Endothelial cell of umbilical vein (primary cell): Measurements from ENCODE around the gene PHLPP1. TPM values are rescaled to one million over a fixed set of nuclear protein-coding genes. Genes with fewer than 3 reads are reported as not detected.

Source experiments
- BruUV-seq: library from RNA; stranded (reverse); fragments of 400-500 nt; replicated peaks from 2 replicates; lab custom pipeline; 2021; lab: Mats Ljungman, UMichigan
- CTCF ChIA-PET: fragments of 300-600, 350-600 bp; sonication (Branson Sonifier 250); formaldehyde crosslinking; loops from one replicate; lab custom pipeline; 2021; ENCODE audit warnings: antibody characterized with exemption, inconsistent platforms; lab: Charles Lee
- POLR2A ChIA-PET: fragments of 300-600, 350-600 bp; sonication (Branson Sonifier 250); formaldehyde crosslinking; loops from one replicate; lab custom pipeline; 2021; ENCODE audit warnings: antibody characterized with exemption, inconsistent platforms; lab: Charles Lee
- DNase-seq: peaks from one replicate; pipeline ENCODE4 v3.0.0-alpha.2; 2011; ENCODE audit warnings: low read depth, low spot score
- FAIRE-seq: peaks from 2 replicates; lab custom pipeline; 2011; peaks lifted over from hg19 to GRCh38; lab: Jason Lieb, UNC
- H2AFZ ChIP-seq: 2 replicates; pipeline ENCODE4 v1.6.0; 2012; ENCODE audit warnings: low read depth, low read length, control low read depth, inconsistent platforms
- H3K27ac ChIP-seq: 2 replicates; pipeline ENCODE4 v1.5.1; 2011; ENCODE audit warnings: low read depth, mild to moderate bottlenecking, control low read depth, low read length, moderate library complexity; ENCODE audit not compliant: insufficient read depth
- H3K27me3 ChIP-seq, 2 experiments: 2 replicates each; pipeline versions ENCODE4 v1.6.0 to v1.6.1; 2011; ENCODE audit warnings: low read length in 2 of 2, mixed read lengths in 1 of 2; ENCODE audit not compliant: control insufficient read depth in 2 of 2, insufficient read depth in 2 of 2
- H3K36me3 ChIP-seq, 2 experiments: 2 replicates in 1 of 2; 3 replicates in 1 of 2; pipeline ENCODE4 v1.5.1; 2011; ENCODE audit warnings: low read length in 2 of 2, mild to moderate bottlenecking in 1 of 2, moderate library complexity in 1 of 2; ENCODE audit not compliant: control insufficient read depth in 2 of 2, insufficient read depth in 2 of 2; ENCODE audit errors: extremely low read depth in 1 of 2
- H3K4me1 ChIP-seq: 3 replicates; pipeline ENCODE4 v1.5.1; 2011; ENCODE audit warnings: mild to moderate bottlenecking, low read length; ENCODE audit not compliant: control insufficient read depth, insufficient read depth; ENCODE audit errors: extremely low read depth
- H3K4me2 ChIP-seq: 2 replicates; pipeline ENCODE4 v1.6.1; 2011; ENCODE audit warnings: low read length, control low read depth, mixed read lengths; ENCODE audit not compliant: insufficient read depth
- H3K4me3 ChIP-seq, 3 experiments: fragments of 200-600 bp in 1 of 3; sonication (generic), shearing (Covaris generic) in 1 of 3; replicated peaks in 1 of 3; 2 replicates each; pipeline ENCODE4 v1.5.1; 2011 to 2016; ENCODE audit warnings: control low read depth in 3 of 3, low read length in 3 of 3, mild to moderate bottlenecking in 2 of 3, inconsistent platforms in 1 of 3, low read depth in 1 of 3, moderate library complexity in 1 of 3; ENCODE audit not compliant: insufficient read depth in 1 of 3
- H3K79me2 ChIP-seq: 2 replicates; pipeline ENCODE4 v1.6.0; 2012; ENCODE audit warnings: low read length, inconsistent platforms; ENCODE audit not compliant: control insufficient read depth, insufficient read depth
- H3K9ac ChIP-seq: replicated peaks from 2 replicates; pipeline ENCODE3; 2011; ENCODE audit warnings: low read length, control low read depth; ENCODE audit not compliant: insufficient read depth; ENCODE audit errors: extremely low read depth
- H3K9me1 ChIP-seq: replicated peaks from 3 replicates; pipeline ENCODE4 v1.6.0; 2011; ENCODE audit warnings: mild to moderate bottlenecking, low read length; ENCODE audit not compliant: control insufficient read depth, insufficient read depth; ENCODE audit errors: extremely low read depth
- H3K9me3 ChIP-seq: replicated peaks from 2 replicates; pipeline ENCODE4 v1.5.1; 2012; ENCODE audit warnings: low read length, inconsistent platforms; ENCODE audit not compliant: control insufficient read depth, insufficient read depth
- H4K20me1 ChIP-seq: replicated peaks from 2 replicates; pipeline ENCODE3; 2011; ENCODE audit warnings: mild to moderate bottlenecking, low read length; ENCODE audit not compliant: control insufficient read depth, insufficient read depth; ENCODE audit errors: extremely low read depth
- EZH2 ChIP-seq: IDR thresholded peaks from 2 replicates; pipeline ENCODE4 v1.6.1; 2012; ENCODE audit warnings: borderline replicate concordance, low read depth, mild to moderate bottlenecking, moderate library complexity, low read length, inconsistent platforms; ENCODE audit not compliant: severe bottlenecking
- FOS ChIP-seq: IDR thresholded peaks from 2 replicates; pipeline ENCODE4 v1.6.1; 2011; ENCODE audit warnings: mild to moderate bottlenecking, low read length, moderate library complexity, borderline replicate concordance; ENCODE audit not compliant: insufficient read depth
- GATA2 ChIP-seq: IDR thresholded peaks from 2 replicates; pipeline ENCODE4 v1.7.0; 2011; ENCODE audit warnings: low read depth, mild to moderate bottlenecking, moderate library complexity, mixed read lengths, low read length; ENCODE audit not compliant: insufficient read length, insufficient read depth
- JUN ChIP-seq: IDR thresholded peaks from 2 replicates; pipeline ENCODE4 v1.6.1; 2011; ENCODE audit warnings: borderline replicate concordance, low read depth; ENCODE audit not compliant: insufficient read length, insufficient read depth
- MYC ChIP-seq: IDR thresholded peaks from one replicate; pipeline ENCODE4 v1.6.1; 2011; ENCODE audit warnings: mild to moderate bottlenecking, low read depth, low read length
- POLR2A ChIP-seq: IDR thresholded peaks from 2 replicates; pipeline ENCODE4 v1.6.1; 2012; ENCODE audit warnings: low read depth, mild to moderate bottlenecking, control low read depth, low read length
- POLR2AphosphoS5 ChIP-seq: IDR thresholded peaks from 2 replicates; pipeline ENCODE4 v1.6.1; 2012; ENCODE audit warnings: low read depth, mild to moderate bottlenecking, control low read depth, low read length, moderate library complexity; ENCODE audit not compliant: insufficient read depth
- dilution Hi-C: fragments of 300-500 bp; cut with MboI; formaldehyde crosslinking; loops from one replicate; pipeline ENCODE4 v1.15.0; 2019; ENCODE audit warnings: low sequenced_read_pairs; ENCODE audit not compliant: extremely low pct_ligation_motif_present
- intact Hi-C: fragments of 100-400 bp; cut with micrococcal nuclease; formaldehyde crosslinking; loops from one replicate; pipeline ENCODE4 v1.10.0; 2022
- polyA plus RNA-seq, 4 experiments: library from polyadenylated mRNA; depleted of rRNA in 3 of 4; stranded (reverse) in 3 of 4; unstranded in 1 of 4; fragments of >200 nt; gene quantifications; 2 replicates each; pipeline versions ENCODE4 v1.2.1 to v1.2.3, GENCODE V29; 2011 to 2012; ENCODE audit warnings: missing spikeins in 1 of 4
- total RNA-seq: library from RNA; stranded (reverse); gene quantifications from 2 replicates; pipeline ENCODE4 v1.2.3, GENCODE V29; 2021
- TF ChIP-seq, protein P1 (sequence below): IDR thresholded peaks from 2 replicates; pipeline ENCODE4 v1.6.1; 2011; ENCODE audit not compliant: insufficient read depth, insufficient read length
- TF ChIP-seq, protein P2 (sequence below), 2 donors: IDR thresholded peaks; 1 replicate in 1 of 2; 2 replicates in 1 of 2; pipeline ENCODE4 v1.5.1; 2011; ENCODE audit warnings: low read length in 2 of 2, mild to moderate bottlenecking in 2 of 2, moderate library complexity in 2 of 2, control low read depth in 1 of 2, inconsistent platforms in 1 of 2, low read depth in 1 of 2; ENCODE audit not compliant: insufficient read depth in 1 of 2; ENCODE audit errors: extremely low read depth in 1 of 2

Gene PHLPP1
- total and polyA plus RNA-seq, 2 donors (not counting 3 experiments of a cell fraction or from before 2014, with no cell fraction given): 4.0 to 10.8 TPM

GRCh38 chr18:62992877-62993365 lies 277.6 kb downstream of the PHLPP1 start:
- ChIA-PET CTCF (interaction anchor here (1.2 kb wide), 1 partner anchor 10 kb away, joined by 3 read pairs; no protein-coding TSS in a partner anchor), POLR2A (interaction anchor here (0.6 kb wide), 1 partner anchor 42 kb away, joined by 3 read pairs; no protein-coding TSS in a partner anchor)
- dilution Hi-C loops (no loop called here), intact Hi-C loops (no loop called here)
- TF ChIP-seq FOS (no peak), MYC (no peak), POLR2AphosphoS5 (no peak), GATA2 (no peak), POLR2A (no peak), JUN (no peak), EZH2 (no peak)
- TF ChIP-seq, protein P1, sequence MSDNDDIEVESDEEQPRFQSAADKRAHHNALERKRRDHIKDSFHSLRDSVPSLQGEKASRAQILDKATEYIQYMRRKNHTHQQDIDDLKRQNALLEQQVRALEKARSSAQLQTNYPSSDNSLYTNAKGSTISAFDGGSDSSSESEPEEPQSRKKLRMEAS: no peak
- TF ChIP-seq, protein P2, sequence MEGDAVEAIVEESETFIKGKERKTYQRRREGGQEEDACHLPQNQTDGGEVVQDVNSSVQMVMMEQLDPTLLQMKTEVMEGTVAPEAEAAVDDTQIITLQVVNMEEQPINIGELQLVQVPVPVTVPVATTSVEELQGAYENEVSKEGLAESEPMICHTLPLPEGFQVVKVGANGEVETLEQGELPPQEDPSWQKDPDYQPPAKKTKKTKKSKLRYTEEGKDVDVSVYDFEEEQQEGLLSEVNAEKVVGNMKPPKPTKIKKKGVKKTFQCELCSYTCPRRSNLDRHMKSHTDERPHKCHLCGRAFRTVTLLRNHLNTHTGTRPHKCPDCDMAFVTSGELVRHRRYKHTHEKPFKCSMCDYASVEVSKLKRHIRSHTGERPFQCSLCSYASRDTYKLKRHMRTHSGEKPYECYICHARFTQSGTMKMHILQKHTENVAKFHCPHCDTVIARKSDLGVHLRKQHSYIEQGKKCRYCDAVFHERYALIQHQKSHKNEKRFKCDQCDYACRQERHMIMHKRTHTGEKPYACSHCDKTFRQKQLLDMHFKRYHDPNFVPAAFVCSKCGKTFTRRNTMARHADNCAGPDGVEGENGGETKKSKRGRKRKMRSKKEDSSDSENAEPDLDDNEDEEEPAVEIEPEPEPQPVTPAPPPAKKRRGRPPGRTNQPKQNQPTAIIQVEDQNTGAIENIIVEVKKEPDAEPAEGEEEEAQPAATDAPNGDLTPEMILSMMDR (IDR thresholded peaks at IDR 0.05; ENCODE audit: extremely low read depth in 1 of 2, insufficient read depth in 1 of 2, low read depth in 1 of 2, low read length in 2 of 2): no peak
- no peak overlapping the region for H3K4me2 ChIP-seq
- H3K27me3 ChIP-seq: peaks cover 4% of the 10 kb centered on the region in 2 experiments
- no peaks in the 10 kb centered on the region for H3K9me3 ChIP-seq
- no peaks in the 10 kb centered on the region for H3K36me3 ChIP-seq
- H3K9ac ChIP-seq: no peak overlapping the region
- no peaks in the 10 kb centered on the region for H3K9me1 ChIP-seq
- H3K4me3 ChIP-seq: no peak overlapping the region
- H3K4me1 ChIP-seq: no peaks in the 10 kb centered on the region
- FAIRE-seq (no peak), DNase-seq (no peak)
- H2AFZ ChIP-seq: no peak overlapping the region
- no peaks in the 10 kb centered on the region for H3K79me2 ChIP-seq
- no TSS peak for BruUV-seq
- no peak overlapping the region for H3K27ac ChIP-seq
- no peaks in the 10 kb centered on the region for H4K20me1 ChIP-seq
